Dermis microvascular lymphatic vessel endothelial cell (primary cell): ENCODE measurements around the gene AAR2. TPM values are rescaled to one million over a fixed set of nuclear protein-coding genes. Genes with fewer than 3 reads are reported as not detected.
A peak's percentile ranks its signal among the peaks of the same experiment; 100 is the strongest.

ENCODE experiments used
- DNase-seq, 2 donors: peaks; one replicate each; pipeline versions ENCODE4 v3.0.0 to v3.0.0-alpha.2; 2010; ENCODE audit warnings: low read depth in 2 of 2
- total RNA-seq: library from RNA; depleted of rRNA; stranded (reverse); fragments of >200 nt; gene quantifications from 2 replicates; pipeline ENCODE4 v1.2.1, GENCODE V29; 2014

The AAR2 gene
- total RNA-seq, 1 donor from 2014 or later = 20.0 TPM

GRCh38 chr20:36260316-36260715, 24.0 kb downstream of the AAR2 start:
- no peak for DNase-seq

GRCh38 chr20:36261389-36262105, 25.3 kb downstream of the AAR2 start:
- no peak for DNase-seq

GRCh38 chr20:36262440-36262839, 26.2 kb downstream of the AAR2 start:
- no peak for DNase-seq

- no peak for DNase-seq
Observed at GRCh38 chr20:36264426-36265246, 28.4 kb downstream of the AAR2 start.

GRCh38 chr20:36266189-36266588, 29.9 kb downstream of the AAR2 start:
- DNase-seq = no peak

GRCh38 chr20:36267605-36268381, 31.5 kb downstream of the AAR2 start:
- no peak for DNase-seq

GRCh38 chr20:36268440-36269342, 32.4 kb downstream of the AAR2 start:
- DNase-seq = no peak

GRCh38 chr20:36269507-36269906, 33.2 kb downstream of the AAR2 start:
- no peak for DNase-seq

- no peak for DNase-seq
Observed at GRCh38 chr20:36270744-36271638, 34.7 kb downstream of the AAR2 start.

GRCh38 chr20:36271639-36272546, 35.6 kb downstream of the AAR2 start:
- no peak for DNase-seq

- no peak for DNase-seq
Observed at GRCh38 chr20:36272547-36273220, 36.4 kb downstream of the AAR2 start.

- peak; percentile 12 to 52 for DNase-seq
Observed at GRCh38 chr20:36273414-36274180, 37.3 kb downstream of the AAR2 start.

GRCh38 chr20:36274181-36274841, 38.0 kb downstream of the AAR2 start:
- DNase-seq = no peak

GRCh38 chr20:36275011-36275410, 38.7 kb downstream of the AAR2 start:
- no peak for DNase-seq

- DNase-seq = no peak
Observed at GRCh38 chr20:36275441-36276189, 39.3 kb downstream of the AAR2 start.

GRCh38 chr20:36277546-36277945, 41.3 kb downstream of the AAR2 start:
- no peak for DNase-seq
